Dedifferentiated amniotic fluid mesenchymal stem cell (primary cell): ENCODE data around the gene LZTFL1.

Source experiments
- DNase-seq: peaks from one replicate; pipeline ENCODE4 v3.0.0-alpha.2; 2016; ENCODE audit errors: extremely low spot score

Gene LZTFL1

GRCh38 chr3:45786801-45787495, 55.0 kb downstream of the LZTFL1 start:
- no peak for DNase-seq

- no peak for DNase-seq
Observed at GRCh38 chr3:45785605-45786150, 56.2 kb downstream of the LZTFL1 start.

DNA sequence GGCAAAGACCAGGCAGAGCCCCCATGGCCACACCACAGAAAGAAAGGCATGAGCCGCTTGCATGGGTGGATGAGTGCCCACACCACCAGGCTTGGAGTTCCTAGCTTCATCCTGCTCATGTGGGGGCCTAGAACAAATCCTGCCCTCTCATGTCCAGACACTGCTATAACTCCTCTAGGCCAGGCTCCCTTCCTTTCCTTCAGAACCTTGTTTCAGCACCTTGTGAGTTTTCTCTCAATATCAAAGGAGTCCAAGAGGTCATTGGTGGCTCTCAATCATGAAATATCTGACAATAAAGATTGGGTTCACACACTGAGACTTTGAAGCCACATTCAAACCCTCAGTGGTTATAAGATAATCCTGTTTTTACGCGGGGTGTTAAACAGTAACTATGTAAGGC, 58.3 kb downstream of the LZTFL1 start:
- DNase-seq: no peak

DNA sequence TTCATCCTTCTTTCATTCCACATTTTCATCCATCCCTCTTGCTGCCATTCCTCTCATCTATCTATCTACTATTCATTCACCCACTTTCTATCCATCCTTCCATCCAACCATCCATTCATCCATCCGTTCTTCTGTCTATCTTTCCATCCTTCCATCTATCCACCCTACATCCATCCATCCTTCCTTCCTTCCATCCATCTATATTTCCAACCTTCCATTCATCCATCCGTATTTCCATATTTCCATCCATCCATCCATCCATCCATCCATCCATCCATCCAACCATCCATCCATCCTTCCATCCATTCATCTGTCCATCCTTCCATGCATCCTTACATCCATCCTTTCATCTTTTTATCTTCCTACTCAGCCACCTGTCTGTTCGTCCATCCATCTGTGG, 59.5 kb downstream of the LZTFL1 start:
- DNase-seq: no peak

GRCh38 chr3:45781841-45782240, 60.1 kb downstream of the LZTFL1 start:
- no peak for DNase-seq

- DNase-seq: no peak
Observed at GRCh38 chr3:45781271-45781670, 60.6 kb downstream of the LZTFL1 start.

- no peak for DNase-seq
Observed at GRCh38 chr3:45779746-45780735, 61.9 kb downstream of the LZTFL1 start.

GRCh38 chr3:45778761-45779201, 63.1 kb downstream of the LZTFL1 start:
- DNase-seq: no peak

DNA sequence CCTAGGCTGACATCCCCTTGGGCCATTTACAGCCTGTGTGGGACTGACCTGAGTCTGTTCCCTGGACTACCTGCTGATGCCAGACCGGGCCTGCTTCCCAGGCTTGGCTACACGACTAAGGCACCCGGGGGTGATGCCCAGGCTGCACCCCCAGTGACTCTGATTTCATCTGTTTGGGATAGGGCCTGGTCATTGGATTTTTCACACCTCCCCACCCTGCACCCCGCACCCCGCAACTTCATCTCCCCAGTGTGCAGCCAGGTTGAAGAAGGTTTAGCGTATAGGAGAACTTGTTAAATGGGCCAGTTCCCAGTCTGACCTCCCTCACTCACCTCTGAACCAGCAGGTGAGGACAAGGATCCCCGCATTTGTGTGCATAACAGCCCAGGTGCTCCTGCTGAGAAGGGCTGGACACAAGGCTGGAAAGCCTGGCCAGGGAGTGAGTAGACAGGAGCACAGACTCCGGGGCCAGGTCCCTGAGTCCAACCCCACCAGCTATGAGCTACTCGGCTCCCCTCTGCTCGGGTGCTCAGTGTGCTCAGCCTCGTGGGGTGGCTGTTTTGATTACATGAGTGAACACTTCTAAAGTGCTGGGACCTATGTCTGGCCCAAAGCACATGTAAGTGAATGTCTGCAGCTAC, 64.1 kb downstream of the LZTFL1 start:
- no peak for DNase-seq

DNA sequence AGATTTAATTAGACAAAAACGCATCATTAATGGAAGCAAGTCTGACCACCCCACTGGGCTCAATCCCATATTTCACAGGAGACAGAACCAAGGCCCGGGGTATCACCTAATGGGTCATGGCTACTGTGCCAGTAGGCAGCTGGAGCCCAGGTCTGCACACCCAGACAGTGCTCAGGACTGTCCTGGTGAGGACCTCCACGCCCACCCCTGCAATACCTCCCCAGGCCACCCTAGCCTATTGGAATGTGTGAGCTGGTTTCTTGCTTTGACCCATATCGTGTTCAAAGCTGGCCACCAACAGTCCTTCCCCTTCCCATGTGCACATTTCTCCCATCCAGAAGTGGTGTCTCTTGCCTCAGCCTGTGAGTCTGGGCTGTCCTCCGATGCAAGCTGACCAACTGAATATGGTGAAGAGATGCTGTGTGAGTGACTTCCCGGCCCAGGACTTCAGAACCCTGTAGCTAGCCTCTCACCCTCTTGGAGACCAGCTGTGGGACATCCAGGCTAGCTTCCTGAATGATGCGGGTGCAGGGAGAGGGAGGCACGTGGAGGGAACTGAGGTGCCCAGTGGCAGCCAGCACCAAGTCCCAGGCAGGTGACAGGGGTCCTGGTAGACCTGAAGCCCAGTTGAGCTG, 64.7 kb downstream of the LZTFL1 start:
- no peak for DNase-seq

- no peak for DNase-seq
Observed at GRCh38 chr3:45776611-45777010, 65.3 kb downstream of the LZTFL1 start.

GRCh38 chr3:45776301-45776595, 65.7 kb downstream of the LZTFL1 start:
- DNase-seq: no peak

DNA sequence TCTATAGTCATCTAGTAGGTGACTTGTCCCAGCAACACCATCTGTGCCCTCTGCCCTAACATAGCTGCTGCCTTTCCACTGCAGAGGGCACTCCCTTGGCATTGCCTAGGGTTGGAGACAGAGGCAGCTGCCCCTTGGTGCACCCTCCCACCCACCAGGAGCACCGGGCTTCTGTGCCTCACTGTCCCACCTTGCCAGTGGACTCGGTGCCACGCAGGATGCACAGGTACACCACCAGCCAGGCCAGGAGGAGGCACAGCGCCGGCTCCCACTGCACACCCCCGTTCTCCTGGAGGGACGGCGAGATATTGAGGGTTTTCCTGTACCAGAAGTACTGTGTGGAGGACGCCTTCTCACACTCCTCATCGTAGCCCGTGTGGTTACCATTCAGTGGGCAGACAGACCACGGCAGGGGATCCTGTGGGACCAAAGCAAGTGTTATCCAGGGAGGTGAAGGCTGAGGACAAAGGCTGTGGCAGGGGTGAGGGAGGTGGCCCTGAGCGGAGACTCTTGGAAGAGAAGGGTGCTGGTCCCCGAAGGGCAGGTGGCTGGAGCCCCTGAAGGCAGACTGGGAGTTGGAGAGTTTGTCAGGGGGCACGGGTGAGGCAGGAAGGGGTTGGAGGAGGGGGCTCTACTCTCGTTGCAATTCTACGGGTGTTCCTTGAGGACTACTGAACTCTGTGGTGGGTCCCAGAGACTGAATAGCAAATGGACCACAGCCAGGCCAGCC, 66.2 kb downstream of the LZTFL1 start:
- DNase-seq: no peak

- no peak for DNase-seq
Observed at GRCh38 chr3:45774581-45775521, 67.1 kb downstream of the LZTFL1 start.

- DNase-seq: no peak
Observed at GRCh38 chr3:45773714-45774449, 68.0 kb downstream of the LZTFL1 start.
